A673 (cell line): ENCODE data around the gene RACK1.

ENCODE experiments used
- EZH2 ChIP-seq: fragments of 200-600 bp; sonication (generic); IDR thresholded peaks from 2 replicates; pipeline ENCODE4 v1.6.1; 2017; ENCODE audit warnings: borderline replicate concordance, low read depth, mild to moderate bottlenecking, mixed read lengths, antibody characterized with exemption, low read length; ENCODE audit not compliant: poor library complexity, severe bottlenecking
- TF ChIP-seq, protein P1 (sequence below): fragments of 300-800, 200-600 bp; sonication (generic); conservative IDR thresholded peaks from 2 replicates; pipeline ENCODE4 v1.5.1; 2017; ENCODE audit warnings: low read depth, mild to moderate bottlenecking, antibody characterized with exemption, low read length, moderate library complexity, mixed read lengths

DNA sequence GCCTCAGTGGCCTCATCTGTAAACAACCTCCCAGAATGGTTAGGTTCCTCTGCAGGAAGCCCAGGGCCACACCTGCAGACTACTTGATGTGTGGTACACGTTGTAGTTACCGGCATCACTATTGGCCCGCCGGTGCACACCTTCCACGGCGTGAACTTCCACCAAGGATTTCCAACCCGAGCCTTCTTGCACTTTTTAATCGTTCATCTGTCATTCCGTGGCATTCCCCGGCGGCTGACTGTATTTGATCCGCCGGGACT lies 26.0 kb downstream of the RACK1 start:
- TF ChIP-seq, protein P1, sequence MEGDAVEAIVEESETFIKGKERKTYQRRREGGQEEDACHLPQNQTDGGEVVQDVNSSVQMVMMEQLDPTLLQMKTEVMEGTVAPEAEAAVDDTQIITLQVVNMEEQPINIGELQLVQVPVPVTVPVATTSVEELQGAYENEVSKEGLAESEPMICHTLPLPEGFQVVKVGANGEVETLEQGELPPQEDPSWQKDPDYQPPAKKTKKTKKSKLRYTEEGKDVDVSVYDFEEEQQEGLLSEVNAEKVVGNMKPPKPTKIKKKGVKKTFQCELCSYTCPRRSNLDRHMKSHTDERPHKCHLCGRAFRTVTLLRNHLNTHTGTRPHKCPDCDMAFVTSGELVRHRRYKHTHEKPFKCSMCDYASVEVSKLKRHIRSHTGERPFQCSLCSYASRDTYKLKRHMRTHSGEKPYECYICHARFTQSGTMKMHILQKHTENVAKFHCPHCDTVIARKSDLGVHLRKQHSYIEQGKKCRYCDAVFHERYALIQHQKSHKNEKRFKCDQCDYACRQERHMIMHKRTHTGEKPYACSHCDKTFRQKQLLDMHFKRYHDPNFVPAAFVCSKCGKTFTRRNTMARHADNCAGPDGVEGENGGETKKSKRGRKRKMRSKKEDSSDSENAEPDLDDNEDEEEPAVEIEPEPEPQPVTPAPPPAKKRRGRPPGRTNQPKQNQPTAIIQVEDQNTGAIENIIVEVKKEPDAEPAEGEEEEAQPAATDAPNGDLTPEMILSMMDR = no peak
- no peak for TF ChIP-seq EZH2
